ENCODE measurements around the gene PTPN14.

The PTPN14 gene

GRCh38 chr1:214301526-214301925 lies 249.9 kb downstream of the PTPN14 start:
- no peak for TF ChIP-seq CTCF (IDR thresholded peaks at IDR 0.05; ENCODE audit: low read depth, low read length)
- DNase-seq (ENCODE audit: extremely low read depth, low read depth), result no peak

- TF ChIP-seq CTCF (IDR thresholded peaks at IDR 0.05; ENCODE audit: low read depth, low read length), result no peak
- DNase-seq (ENCODE audit: extremely low read depth, low read depth), result no peak
These were observed 251.1 kb downstream of the PTPN14 start for GRCh38 chr1:214300149-214300780.

All from AG09319 (cell line).